Effector memory CD8-positive, alpha-beta T cell (primary cell): Measurements from ENCODE around the gene F9.
A peak's percentile ranks its signal among the peaks of the same experiment; 100 is the strongest.

Experiments used
- ATAC-seq: fragments of 150-1000 bp; cut with Tn5 transposase; replicated peaks from 2 replicates; pipeline ENCODE4 v1.10.0; 2021; ENCODE audit warnings: mild to moderate bottlenecking, moderate library complexity
- DNase-seq, 3 experiments: peaks; one replicate each; pipeline ENCODE4 v3.0.0; 2021
- H3K27ac Mint-ChIP-seq, 2 donors: one replicate each; pipeline ENCODE4 v1.8.0; 2022; ENCODE audit warnings: mild to moderate bottlenecking in 2 of 2, mixed read lengths in 2 of 2, moderate library complexity in 2 of 2
- H3K27me3 Mint-ChIP-seq, 2 donors: one replicate each; pipeline ENCODE4 v1.8.0; 2022; ENCODE audit warnings: mixed read lengths in 2 of 2
- H3K36me3 Mint-ChIP-seq: one replicate; pipeline ENCODE4 v1.8.0; 2022; ENCODE audit warnings: mild to moderate bottlenecking, moderate library complexity, mixed read lengths; ENCODE audit not compliant: insufficient read depth
- H3K4me1 Mint-ChIP-seq, 2 donors: one replicate each; pipeline ENCODE4 v1.8.0; 2022; ENCODE audit warnings: low read depth in 2 of 2, mixed read lengths in 2 of 2
- H3K4me3 Mint-ChIP-seq, 2 donors: one replicate each; pipeline ENCODE4 v1.8.0; 2022; ENCODE audit warnings: mild to moderate bottlenecking in 2 of 2, mixed read lengths in 2 of 2, moderate library complexity in 2 of 2
- H3K9me3 Mint-ChIP-seq, 2 donors: one replicate each; pipeline ENCODE4 v1.8.0; 2022; ENCODE audit warnings: mixed read lengths in 2 of 2

The F9 gene

DNA sequence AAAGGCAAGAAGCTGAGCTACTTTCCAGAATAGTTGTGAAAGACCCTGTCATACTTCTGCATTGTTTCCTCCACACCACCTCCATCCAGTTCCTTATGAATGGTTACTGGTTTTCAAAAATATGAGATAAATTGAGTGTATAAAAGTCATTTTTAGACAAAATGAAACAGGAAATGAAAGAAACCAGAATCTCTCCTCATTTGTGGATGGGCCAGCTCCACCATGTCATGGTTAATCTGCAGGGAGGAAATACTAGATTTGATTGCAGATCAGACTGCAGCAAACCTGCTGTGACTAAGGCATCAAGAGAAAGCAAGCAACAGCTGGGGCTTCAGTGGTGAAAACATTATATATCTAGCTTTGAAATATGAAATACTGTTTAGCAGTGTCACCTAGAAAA, 23.8 kb downstream of the F9 start:
- H3K27ac Mint-ChIP-seq: no peak overlapping the region
- ATAC-seq: no peak
- peaks cover 0 to 15% of the 10 kb centered on the region in 2 donors for H3K27me3 Mint-ChIP-seq
- no peaks in the 10 kb centered on the region for H3K9me3 Mint-ChIP-seq
- H3K4me3 Mint-ChIP-seq: peak overlapping the region in 1 of 2 donors; percentile 10
- H3K36me3 Mint-ChIP-seq: no peaks in the 10 kb centered on the region
- no peaks in the 10 kb centered on the region for H3K4me1 Mint-ChIP-seq
- no peak for DNase-seq

DNA sequence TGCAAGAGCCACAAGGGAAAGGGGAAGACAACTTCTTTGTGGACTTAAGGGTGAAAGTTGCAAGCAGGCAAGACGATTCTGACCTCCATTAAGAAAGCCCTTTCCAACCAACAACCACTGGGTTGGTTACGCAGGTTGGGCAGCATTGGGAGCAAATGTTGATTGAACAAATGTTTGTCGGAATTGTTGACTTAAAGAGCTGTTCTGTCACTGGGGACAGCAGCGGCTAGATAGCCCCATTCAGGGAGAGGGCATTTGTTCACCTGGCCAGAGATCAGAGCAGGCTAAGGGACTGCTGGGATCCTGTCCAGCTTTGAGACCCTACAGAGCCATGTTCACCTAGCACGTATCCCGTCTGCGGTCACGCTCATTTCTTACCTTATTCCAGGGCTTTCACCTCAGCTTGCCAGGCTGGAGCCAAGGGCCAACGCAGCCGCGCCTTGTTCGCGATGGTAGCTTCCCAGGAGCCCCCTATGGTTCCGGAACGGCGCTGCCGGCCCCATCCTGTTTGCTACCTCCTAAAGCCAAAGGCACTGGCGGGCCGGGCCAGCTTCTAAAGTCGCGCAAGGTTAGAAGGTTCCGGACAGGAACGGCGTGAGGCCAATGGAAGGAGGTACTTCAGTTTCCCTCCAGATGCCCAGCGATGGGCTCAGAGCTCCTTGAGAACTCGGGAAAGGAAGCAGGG, 24.6 kb downstream of the F9 start:
- no peaks in the 10 kb centered on the region for H3K9me3 Mint-ChIP-seq
- no peak for DNase-seq
- H3K27me3 Mint-ChIP-seq: peaks cover 0 to 15% of the 10 kb centered on the region in 2 donors
- no peaks in the 10 kb centered on the region for H3K4me1 Mint-ChIP-seq
- no peaks in the 10 kb centered on the region for H3K36me3 Mint-ChIP-seq
- no peak overlapping the region for H3K4me3 Mint-ChIP-seq
- H3K27ac Mint-ChIP-seq: no peak overlapping the region
- no peak for ATAC-seq

DNA sequence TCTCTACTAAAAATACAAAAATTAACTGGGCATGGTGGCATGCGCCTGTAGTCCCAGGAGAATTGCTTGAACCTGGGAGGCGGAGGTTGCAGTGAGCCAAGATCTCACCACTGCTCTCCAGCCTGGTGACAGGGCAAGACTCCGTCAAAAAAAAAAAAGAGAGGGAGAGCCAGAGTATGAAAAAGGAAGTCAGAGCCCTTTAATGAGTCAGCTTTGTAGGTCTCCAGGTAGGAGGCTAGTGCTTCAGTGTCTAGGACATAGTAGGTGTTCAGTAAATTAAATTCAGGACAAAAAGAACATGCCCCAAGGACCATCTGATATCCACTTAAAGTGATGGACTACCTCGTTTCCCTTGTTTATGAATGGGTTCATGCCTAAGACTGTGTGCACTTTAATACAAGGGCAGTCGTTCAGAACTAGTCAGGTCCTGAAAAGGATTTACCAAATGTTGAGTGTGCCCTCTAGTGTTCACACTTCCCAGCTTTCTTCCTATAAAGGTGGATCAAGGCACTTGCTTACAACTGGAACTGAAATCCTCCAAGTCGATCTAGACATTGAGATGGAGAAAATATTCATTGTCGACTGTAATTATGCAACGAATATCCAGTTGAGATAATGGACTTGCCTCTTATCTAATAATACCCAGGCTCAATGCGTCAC, 29.0 kb downstream of the F9 start:
- H3K27ac Mint-ChIP-seq: no peak overlapping the region
- H3K36me3 Mint-ChIP-seq: no peaks in the 10 kb centered on the region
- H3K4me3 Mint-ChIP-seq: no peak overlapping the region
- H3K4me1 Mint-ChIP-seq: no peaks in the 10 kb centered on the region
- no peaks in the 10 kb centered on the region for H3K9me3 Mint-ChIP-seq
- H3K27me3 Mint-ChIP-seq: peaks cover 0 to 7% of the 10 kb centered on the region in 2 donors
- DNase-seq: no peak
- ATAC-seq: no peak

DNA sequence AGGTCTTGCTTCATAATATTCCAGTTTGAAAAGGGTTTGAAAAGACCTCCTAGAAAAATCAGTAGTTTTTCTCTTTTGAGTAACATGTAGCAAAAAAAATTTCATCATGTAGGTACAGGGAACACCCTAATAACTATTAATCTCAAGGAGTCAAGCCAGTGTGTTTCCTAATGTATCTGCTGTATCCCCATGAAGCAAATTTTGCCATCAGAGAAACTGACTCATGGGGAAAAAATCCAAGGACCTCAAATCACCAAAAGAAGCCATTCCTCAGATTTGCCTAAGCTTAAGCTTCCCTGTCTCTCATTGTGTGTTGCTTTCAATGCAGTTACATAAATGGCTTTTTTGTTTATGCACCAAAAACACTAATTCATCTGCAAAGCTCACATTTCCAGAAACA, 29.7 kb downstream of the F9 start:
- no peaks in the 10 kb centered on the region for H3K36me3 Mint-ChIP-seq
- H3K27ac Mint-ChIP-seq: no peak overlapping the region
- no peak overlapping the region for H3K4me3 Mint-ChIP-seq
- no peaks in the 10 kb centered on the region for H3K4me1 Mint-ChIP-seq
- no peak for DNase-seq
- no peaks in the 10 kb centered on the region for H3K9me3 Mint-ChIP-seq
- ATAC-seq: no peak
- H3K27me3 Mint-ChIP-seq: peaks cover 0 to 7% of the 10 kb centered on the region in 2 donors

DNA sequence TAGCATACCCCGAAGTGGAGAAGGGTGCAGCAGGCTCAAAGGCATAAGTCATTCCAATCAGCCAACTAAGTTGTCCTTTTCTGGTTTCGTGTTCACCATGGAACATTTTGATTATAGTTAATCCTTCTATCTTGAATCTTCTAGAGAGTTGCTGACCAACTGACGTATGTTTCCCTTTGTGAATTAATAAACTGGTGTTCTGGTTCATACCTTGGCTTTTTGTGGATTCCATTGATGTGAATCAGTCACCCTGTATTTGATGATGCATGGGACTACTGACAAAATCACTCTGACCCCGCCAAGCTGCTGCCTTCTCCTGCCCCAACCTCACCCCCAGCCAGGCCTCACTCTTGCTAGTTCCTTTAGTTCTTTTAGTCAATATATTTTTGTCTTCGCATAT, 32.7 kb downstream of the F9 start:
- H3K4me3 Mint-ChIP-seq: no peak overlapping the region
- H3K27ac Mint-ChIP-seq: no peak overlapping the region
- no peak for DNase-seq
- no peaks in the 10 kb centered on the region for H3K9me3 Mint-ChIP-seq
- no peak for ATAC-seq
- H3K27me3 Mint-ChIP-seq: peaks cover 0 to 2% of the 10 kb centered on the region in 2 donors
- no peaks in the 10 kb centered on the region for H3K4me1 Mint-ChIP-seq
- H3K36me3 Mint-ChIP-seq: no peaks in the 10 kb centered on the region

DNA sequence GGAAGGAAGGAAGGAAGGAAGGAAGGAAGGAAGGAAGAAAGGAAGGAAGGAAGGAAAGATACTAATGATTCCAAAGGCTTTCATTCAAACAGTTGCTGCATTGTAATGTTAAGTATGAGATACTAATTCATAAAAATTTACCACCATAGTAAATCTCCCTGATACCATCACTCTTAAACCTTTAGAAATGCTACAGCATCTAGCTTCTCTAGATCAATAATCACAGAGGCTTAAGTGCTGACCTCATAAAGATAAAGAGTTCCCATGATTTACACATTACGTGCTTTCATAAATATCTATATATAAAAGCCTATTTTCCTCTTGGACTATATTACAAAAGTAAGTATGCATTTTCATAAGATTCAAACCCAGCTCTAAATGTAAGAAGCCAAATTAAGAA, 36.4 kb downstream of the F9 start:
- Mint-ChIP-seq H3K4me3 (no peak overlapping the region), H3K9me3 (no peaks in the 10 kb centered on the region)
- DNase-seq: no peak

DNA sequence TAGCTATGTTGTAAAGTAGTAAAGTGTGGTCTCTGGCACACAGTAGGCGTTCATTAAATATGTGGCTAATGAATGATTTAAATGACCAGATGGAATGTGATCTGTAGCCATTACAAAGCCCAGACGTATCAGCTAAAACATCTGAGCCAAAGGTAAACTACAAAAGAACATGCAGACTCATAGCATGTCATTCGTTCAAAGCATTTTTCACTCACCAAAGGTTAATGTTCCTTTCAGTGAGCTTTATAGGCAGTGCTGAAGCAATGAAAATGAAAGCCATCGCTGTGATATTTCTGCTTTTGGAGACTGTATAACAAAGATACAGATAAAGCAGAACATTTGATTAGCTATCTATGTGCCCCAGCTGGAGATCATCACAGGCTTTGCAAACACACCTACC, 50.5 kb downstream of the F9 start:
- H3K4me3 Mint-ChIP-seq: no peak overlapping the region
- H3K36me3 Mint-ChIP-seq: no peaks in the 10 kb centered on the region
- DNase-seq: no peak
- no peak for ATAC-seq
- no peaks in the 10 kb centered on the region for H3K4me1 Mint-ChIP-seq
- H3K27ac Mint-ChIP-seq: no peak overlapping the region
- no peaks in the 10 kb centered on the region for H3K9me3 Mint-ChIP-seq
- H3K27me3 Mint-ChIP-seq: no peaks in the 10 kb centered on the region

More for the DNA sequence above, 36.4 kb downstream of the F9 start:
- Mint-ChIP-seq H3K4me1 (no peaks in the 10 kb centered on the region), H3K36me3 (no peaks in the 10 kb centered on the region), H3K27ac (no peak overlapping the region), H3K27me3 (peaks cover 0 to 7% of the 10 kb centered on the region in 2 donors)
- ATAC-seq: no peak

DNA sequence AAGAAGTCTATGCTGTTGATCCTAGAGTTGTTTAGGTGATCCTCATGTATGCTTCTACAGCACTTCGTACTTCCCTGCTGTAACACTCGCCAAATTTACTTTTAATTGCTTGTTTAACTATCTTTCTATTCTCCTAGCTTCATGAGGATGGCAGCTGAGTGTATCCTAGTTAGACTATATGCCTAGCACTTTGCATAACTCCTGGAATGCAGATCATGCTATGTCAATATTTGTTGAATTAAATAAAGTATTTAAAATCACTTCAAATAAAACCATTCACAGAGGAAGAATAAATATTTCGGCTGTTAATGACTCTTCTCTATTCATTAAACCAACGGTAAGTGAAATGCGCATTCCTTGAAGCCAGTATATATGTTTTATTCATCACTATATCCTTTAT, 55.1 kb downstream of the F9 start:
- Mint-ChIP-seq H3K4me1 (no peaks in the 10 kb centered on the region), H3K27me3 (no peaks in the 10 kb centered on the region), H3K27ac (no peak overlapping the region), H3K4me3 (no peak overlapping the region), H3K9me3 (no peaks in the 10 kb centered on the region), H3K36me3 (no peaks in the 10 kb centered on the region)
- DNase-seq: no peak
- ATAC-seq: no peak

DNA sequence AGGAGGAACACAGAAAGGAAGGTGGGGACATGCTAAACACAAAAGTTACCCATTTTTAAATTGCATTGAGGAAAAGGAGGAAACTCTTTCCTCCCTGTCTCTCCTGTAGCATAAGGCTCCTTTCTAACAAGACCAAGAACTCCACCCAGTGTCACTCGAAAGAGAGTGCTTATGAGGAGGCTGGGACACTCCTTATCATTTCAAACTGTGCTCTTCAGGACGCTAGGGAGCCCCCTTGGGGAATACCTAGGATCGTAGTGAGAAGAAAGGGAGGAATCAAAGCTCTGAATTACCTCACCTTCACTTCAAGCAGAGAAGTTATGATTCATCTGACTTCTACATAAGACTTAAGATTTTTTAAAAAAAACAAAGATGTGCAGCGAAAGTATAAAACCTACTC, 65.5 kb downstream of the F9 start:
- ATAC-seq: no peak
- Mint-ChIP-seq H3K4me3 (no peak overlapping the region), H3K9me3 (peaks cover 0 to 4% of the 10 kb centered on the region in 2 donors), H3K27ac (no peak overlapping the region), H3K4me1 (no peaks in the 10 kb centered on the region), H3K36me3 (no peaks in the 10 kb centered on the region), H3K27me3 (no peaks in the 10 kb centered on the region)
- no peak for DNase-seq

DNA sequence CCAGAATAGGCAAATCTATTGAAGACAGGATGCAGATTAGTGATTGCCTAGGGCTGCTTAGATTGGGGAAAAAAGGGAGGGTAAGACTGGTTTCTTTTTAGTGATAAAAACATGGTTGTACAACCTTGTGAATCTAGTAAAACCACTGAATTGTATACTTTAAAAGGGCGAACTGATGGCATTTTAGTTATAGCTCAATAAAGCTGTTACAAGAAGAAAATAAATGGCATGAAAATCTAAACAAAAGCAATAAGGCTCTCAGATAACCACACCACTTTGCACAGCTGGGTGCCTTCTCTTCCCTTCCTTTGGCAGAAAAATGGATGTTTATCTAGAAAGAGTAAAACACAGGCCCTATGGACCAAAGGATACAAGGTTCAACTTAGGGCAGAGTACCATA, 69.6 kb downstream of the F9 start:
- no peaks in the 10 kb centered on the region for H3K36me3 Mint-ChIP-seq
- no peaks in the 10 kb centered on the region for H3K27me3 Mint-ChIP-seq
- no peak for DNase-seq

More for the DNA sequence above, 69.6 kb downstream of the F9 start:
- H3K27ac Mint-ChIP-seq: no peak overlapping the region
- no peaks in the 10 kb centered on the region for H3K4me1 Mint-ChIP-seq
- ATAC-seq: no peak
- H3K9me3 Mint-ChIP-seq: peaks cover 0 to 4% of the 10 kb centered on the region in 2 donors
- no peak overlapping the region for H3K4me3 Mint-ChIP-seq
